ENCODE measurements around the gene PEMT. TPM values are rescaled to one million over a fixed set of nuclear protein-coding genes. Genes with fewer than 3 reads are reported as not detected.

PEMT gene
- total RNA-seq, 1 experiment from 2014 or later: 39.8 TPM

GRCh38 chr17:17556671-17557070 is 34.8 kb downstream of the PEMT start:
- TF ChIP-seq EZH2 (IDR thresholded peaks at IDR 0.05; ENCODE audit: borderline replicate concordance, low read depth, low read length, poor library complexity, severe bottlenecking): no peak
- TF ChIP-seq, protein P1, sequence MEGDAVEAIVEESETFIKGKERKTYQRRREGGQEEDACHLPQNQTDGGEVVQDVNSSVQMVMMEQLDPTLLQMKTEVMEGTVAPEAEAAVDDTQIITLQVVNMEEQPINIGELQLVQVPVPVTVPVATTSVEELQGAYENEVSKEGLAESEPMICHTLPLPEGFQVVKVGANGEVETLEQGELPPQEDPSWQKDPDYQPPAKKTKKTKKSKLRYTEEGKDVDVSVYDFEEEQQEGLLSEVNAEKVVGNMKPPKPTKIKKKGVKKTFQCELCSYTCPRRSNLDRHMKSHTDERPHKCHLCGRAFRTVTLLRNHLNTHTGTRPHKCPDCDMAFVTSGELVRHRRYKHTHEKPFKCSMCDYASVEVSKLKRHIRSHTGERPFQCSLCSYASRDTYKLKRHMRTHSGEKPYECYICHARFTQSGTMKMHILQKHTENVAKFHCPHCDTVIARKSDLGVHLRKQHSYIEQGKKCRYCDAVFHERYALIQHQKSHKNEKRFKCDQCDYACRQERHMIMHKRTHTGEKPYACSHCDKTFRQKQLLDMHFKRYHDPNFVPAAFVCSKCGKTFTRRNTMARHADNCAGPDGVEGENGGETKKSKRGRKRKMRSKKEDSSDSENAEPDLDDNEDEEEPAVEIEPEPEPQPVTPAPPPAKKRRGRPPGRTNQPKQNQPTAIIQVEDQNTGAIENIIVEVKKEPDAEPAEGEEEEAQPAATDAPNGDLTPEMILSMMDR (conservative IDR thresholded peaks at IDR 0.05; ENCODE audit: low read depth, low read length): no peak
- no peaks in the 10 kb centered on the region for H3K4me1 ChIP-seq (ENCODE audit: insufficient read depth, low read length, poor library complexity, severe bottlenecking)
- no peak overlapping the region for H3K4me3 ChIP-seq (ENCODE audit: low read depth, low read length, poor library complexity, severe bottlenecking)
- H3K27ac ChIP-seq (ENCODE audit: low read depth, low read length, poor library complexity, severe bottlenecking): no peak overlapping the region
- CTCF ChIA-PET: no interaction called here
- no peaks in the 10 kb centered on the region for H3K36me3 ChIP-seq (ENCODE audit: insufficient read depth, low read length, poor library complexity, severe bottlenecking)
- H3K9me3 ChIP-seq (ENCODE audit: low read depth, low read length, poor library complexity, severe bottlenecking): no peaks in the 10 kb centered on the region
- no TSS peak for BruUV-seq (replicated peaks)
- intact Hi-C loops (cut with micrococcal nuclease; ENCODE audit: unreplicated experiment): no loop called here
- POLR2A ChIA-PET (ENCODE audit: low non-redundant PET): no interaction called here
- no peak for DNase-seq (ENCODE audit: low spot score)
- H3K27me3 ChIP-seq (replicated peaks; ENCODE audit: insufficient read depth, low read depth, low read length, poor library complexity): no peaks in the 10 kb centered on the region

- H3K9me3 ChIP-seq (ENCODE audit: low read depth, low read length, poor library complexity, severe bottlenecking): no peaks in the 10 kb centered on the region
- BruUV-seq (replicated peaks): no TSS peak
- no peak overlapping the region for H3K4me3 ChIP-seq (ENCODE audit: low read depth, low read length, poor library complexity, severe bottlenecking)
- POLR2A ChIA-PET (ENCODE audit: low non-redundant PET): no interaction called here
- no peaks in the 10 kb centered on the region for H3K4me1 ChIP-seq (ENCODE audit: insufficient read depth, low read length, poor library complexity, severe bottlenecking)
- CTCF ChIA-PET: no interaction called here
- no peak overlapping the region for H3K27ac ChIP-seq (ENCODE audit: low read depth, low read length, poor library complexity, severe bottlenecking)
- intact Hi-C loops (cut with micrococcal nuclease; ENCODE audit: unreplicated experiment): no loop called here
- no peaks in the 10 kb centered on the region for H3K27me3 ChIP-seq (replicated peaks; ENCODE audit: insufficient read depth, low read depth, low read length, poor library complexity)
- no peaks in the 10 kb centered on the region for H3K36me3 ChIP-seq (ENCODE audit: insufficient read depth, low read length, poor library complexity, severe bottlenecking)
- no peak for DNase-seq (ENCODE audit: low spot score)
- TF ChIP-seq EZH2 (IDR thresholded peaks at IDR 0.05; ENCODE audit: borderline replicate concordance, low read depth, low read length, poor library complexity, severe bottlenecking): no peak
- TF ChIP-seq, protein P1 (conservative IDR thresholded peaks at IDR 0.05; ENCODE audit: low read depth, low read length): no peak
Observed at GRCh38 chr17:17555906-17556305, 35.6 kb downstream of the PEMT start.

- POLR2A ChIA-PET (ENCODE audit: low non-redundant PET): no interaction called here
- Histone ChIP-seq H3K9me3 (ENCODE audit: low read depth, low read length, poor library complexity, severe bottlenecking) (no peaks in the 10 kb centered on the region), H3K36me3 (ENCODE audit: insufficient read depth, low read length, poor library complexity, severe bottlenecking) (no peaks in the 10 kb centered on the region), H3K4me3 (ENCODE audit: low read depth, low read length, poor library complexity, severe bottlenecking) (no peak overlapping the region), H3K27ac (ENCODE audit: low read depth, low read length, poor library complexity, severe bottlenecking) (no peak overlapping the region), H3K27me3 (replicated peaks; ENCODE audit: insufficient read depth, low read depth, low read length, poor library complexity) (no peaks in the 10 kb centered on the region), H3K4me1 (ENCODE audit: insufficient read depth, low read length, poor library complexity, severe bottlenecking) (no peaks in the 10 kb centered on the region)
- TF ChIP-seq, protein P1 (conservative IDR thresholded peaks at IDR 0.05; ENCODE audit: low read depth, low read length): no peak
- TF ChIP-seq EZH2 (IDR thresholded peaks at IDR 0.05; ENCODE audit: borderline replicate concordance, low read depth, low read length, poor library complexity, severe bottlenecking): no peak
- DNase-seq (ENCODE audit: low spot score): no peak
- no TSS peak for BruUV-seq (replicated peaks)
- CTCF ChIA-PET: no interaction called here
- intact Hi-C loops (cut with micrococcal nuclease; ENCODE audit: unreplicated experiment): no loop called here
Observed at GRCh38 chr17:17555151-17555550, 36.4 kb downstream of the PEMT start.

Data from A673 (cell line).